ENCODE data around the gene NFIA. TPM values are rescaled to one million over a fixed set of nuclear protein-coding genes. Genes with fewer than 3 reads are reported as not detected.

Gene NFIA
- total and polyA plus RNA-seq, 2 donors (not counting 1 experiment from before 2014, with no cell fraction given) = 0.28 to 0.54 TPM

DNA sequence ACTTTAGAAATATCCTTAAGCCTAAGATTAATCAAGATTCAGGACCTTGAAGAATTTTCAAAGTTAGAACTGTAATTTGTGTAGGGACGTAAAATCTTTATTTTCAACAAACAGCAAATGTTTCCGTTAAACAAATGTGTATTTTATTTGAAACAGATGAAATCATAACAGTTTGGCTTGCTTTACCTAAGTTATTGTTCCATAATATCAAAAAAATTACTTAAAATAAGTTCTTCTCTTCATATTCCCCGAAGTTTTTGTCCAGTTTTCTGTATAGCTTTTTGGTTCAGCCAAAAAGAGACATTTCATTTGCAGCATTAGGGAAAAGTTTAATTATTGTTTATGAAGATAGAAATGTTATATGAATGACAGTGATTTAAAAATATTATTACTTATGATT, 100.1 kb downstream of the NFIA start:
- H3K36me3 ChIP-seq (replicated peaks in 1 of 2; ENCODE audit: control extremely low read depth in 1 of 2, control insufficient read depth in 1 of 2, extremely low read depth in 1 of 2, insufficient read depth in 2 of 2, low read length in 1 of 2) = no peaks in the 10 kb centered on the region
- no peaks in the 10 kb centered on the region for H3K4me1 ChIP-seq (ENCODE audit: control insufficient read depth in 2 of 2, insufficient read depth in 2 of 2, low read length in 2 of 2)
- H3K27me3 ChIP-seq (replicated peaks in 1 of 4; ENCODE audit: control extremely low read depth in 1 of 4, control insufficient read depth in 3 of 4, insufficient read depth in 4 of 4, low read length in 3 of 4) = no peaks in the 10 kb centered on the region
- ChIA-PET POLR2A (no interaction called here), CTCF (no interaction called here)
- H3K27ac Mint-ChIP-seq = no peak overlapping the region
- H3K27me3 Mint-ChIP-seq = peaks cover 3% of the 10 kb centered on the region
- intact Hi-C loops (cut with micrococcal nuclease) = no loop called here
- no peak overlapping the region for H3K27ac ChIP-seq (ENCODE audit: low read length in 2 of 2)
- H3K79me2 ChIP-seq (ENCODE audit: control insufficient read depth, insufficient read depth, low read length) = no peaks in the 10 kb centered on the region
- H4K20me1 ChIP-seq (ENCODE audit: control insufficient read depth, insufficient read depth, low read length, poor library complexity, severe bottlenecking) = no peaks in the 10 kb centered on the region
- no peak for DNase-seq
- H2AFZ ChIP-seq (ENCODE audit: insufficient read depth, low read depth, low read length, poor library complexity, severe bottlenecking) = no peak overlapping the region
- H3K4me1 Mint-ChIP-seq = no peaks in the 10 kb centered on the region
- H3K4me3 ChIP-seq (ENCODE audit: control extremely low read depth in 1 of 5, extremely low read depth in 1 of 5, insufficient read depth in 1 of 5, low read depth in 2 of 5, low read length in 4 of 5) = no peak overlapping the region
- H3K4me3 Mint-ChIP-seq = no peak overlapping the region
- ATAC-seq (ENCODE audit: low read depth) = no peak
- WGBS (ENCODE audit: insufficient coverage) = no CpG with 5 or more reads among the region's 3 CpGs
- H3K9ac ChIP-seq (ENCODE audit: low read length) = no peak overlapping the region
- H3K9me3 ChIP-seq (ENCODE audit: control extremely low read depth in 1 of 3, control insufficient read depth in 2 of 3, insufficient read depth in 1 of 3, low read length in 2 of 3) = no peaks in the 10 kb centered on the region
- H3K9me3 Mint-ChIP-seq (ENCODE audit: insufficient read depth) = no peaks in the 10 kb centered on the region
- TF ChIP-seq, protein P1, sequence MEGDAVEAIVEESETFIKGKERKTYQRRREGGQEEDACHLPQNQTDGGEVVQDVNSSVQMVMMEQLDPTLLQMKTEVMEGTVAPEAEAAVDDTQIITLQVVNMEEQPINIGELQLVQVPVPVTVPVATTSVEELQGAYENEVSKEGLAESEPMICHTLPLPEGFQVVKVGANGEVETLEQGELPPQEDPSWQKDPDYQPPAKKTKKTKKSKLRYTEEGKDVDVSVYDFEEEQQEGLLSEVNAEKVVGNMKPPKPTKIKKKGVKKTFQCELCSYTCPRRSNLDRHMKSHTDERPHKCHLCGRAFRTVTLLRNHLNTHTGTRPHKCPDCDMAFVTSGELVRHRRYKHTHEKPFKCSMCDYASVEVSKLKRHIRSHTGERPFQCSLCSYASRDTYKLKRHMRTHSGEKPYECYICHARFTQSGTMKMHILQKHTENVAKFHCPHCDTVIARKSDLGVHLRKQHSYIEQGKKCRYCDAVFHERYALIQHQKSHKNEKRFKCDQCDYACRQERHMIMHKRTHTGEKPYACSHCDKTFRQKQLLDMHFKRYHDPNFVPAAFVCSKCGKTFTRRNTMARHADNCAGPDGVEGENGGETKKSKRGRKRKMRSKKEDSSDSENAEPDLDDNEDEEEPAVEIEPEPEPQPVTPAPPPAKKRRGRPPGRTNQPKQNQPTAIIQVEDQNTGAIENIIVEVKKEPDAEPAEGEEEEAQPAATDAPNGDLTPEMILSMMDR (IDR thresholded peaks at IDR 0.05) = no peak
- TF ChIP-seq EZH2 (IDR thresholded peaks at IDR 0.05; ENCODE audit: borderline replicate concordance, insufficient read depth, low read depth, low read length, poor library complexity, severe bottlenecking) = no peak
- H3K4me2 ChIP-seq (replicated peaks; ENCODE audit: low read depth, low read length, poor library complexity, severe bottlenecking) = no peak overlapping the region

DNA sequence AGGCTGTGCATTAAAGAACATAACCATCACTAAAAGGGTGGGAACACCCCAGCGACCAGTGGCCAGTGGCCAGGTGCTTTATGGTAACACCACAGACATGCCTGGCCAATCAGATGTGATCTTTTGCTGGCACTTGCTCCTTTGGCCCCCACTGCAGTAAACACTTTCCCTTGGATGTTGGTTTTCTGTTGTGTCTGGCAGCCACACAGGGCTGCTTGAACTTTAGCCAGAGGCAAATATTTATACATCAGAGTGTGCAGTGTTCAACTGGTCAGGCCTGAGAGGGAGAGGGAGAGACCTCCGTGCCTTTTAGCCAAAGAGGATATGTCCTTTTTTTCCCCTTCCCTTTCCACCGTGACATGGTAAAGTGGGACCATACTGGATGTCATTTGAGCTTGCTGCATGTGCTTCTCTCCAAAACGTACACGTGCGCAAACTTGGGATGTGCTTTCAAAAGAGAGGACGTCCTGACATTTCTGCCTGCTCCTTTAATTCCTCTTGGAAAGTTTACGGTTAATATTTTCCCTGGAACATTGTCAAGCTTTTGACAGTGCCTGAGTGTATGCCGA, 101.2 kb downstream of the NFIA start:
- H3K79me2 ChIP-seq (ENCODE audit: control insufficient read depth, insufficient read depth, low read length) = no peaks in the 10 kb centered on the region
- H3K27me3 ChIP-seq (replicated peaks in 1 of 4; ENCODE audit: control extremely low read depth in 1 of 4, control insufficient read depth in 3 of 4, insufficient read depth in 4 of 4, low read length in 3 of 4) = no peaks in the 10 kb centered on the region
- H3K27me3 Mint-ChIP-seq = peaks cover 3% of the 10 kb centered on the region
- H3K36me3 ChIP-seq (replicated peaks in 1 of 2; ENCODE audit: control extremely low read depth in 1 of 2, control insufficient read depth in 1 of 2, extremely low read depth in 1 of 2, insufficient read depth in 2 of 2, low read length in 1 of 2) = no peaks in the 10 kb centered on the region
- H4K20me1 ChIP-seq (ENCODE audit: control insufficient read depth, insufficient read depth, low read length, poor library complexity, severe bottlenecking) = no peaks in the 10 kb centered on the region
- H3K27ac Mint-ChIP-seq = no peak overlapping the region
- no peak overlapping the region for H3K4me2 ChIP-seq (replicated peaks; ENCODE audit: low read depth, low read length, poor library complexity, severe bottlenecking)
- CTCF ChIA-PET = no interaction called here
- no peak overlapping the region for H3K9ac ChIP-seq (ENCODE audit: low read length)
- H3K4me1 ChIP-seq (ENCODE audit: control insufficient read depth in 2 of 2, insufficient read depth in 2 of 2, low read length in 2 of 2) = no peaks in the 10 kb centered on the region
- no peak overlapping the region for H2AFZ ChIP-seq (ENCODE audit: insufficient read depth, low read depth, low read length, poor library complexity, severe bottlenecking)
- H3K4me3 Mint-ChIP-seq = no peak overlapping the region
- no peaks in the 10 kb centered on the region for H3K9me3 ChIP-seq (ENCODE audit: control extremely low read depth in 1 of 3, control insufficient read depth in 2 of 3, insufficient read depth in 1 of 3, low read length in 2 of 3)
- no peak overlapping the region for H3K27ac ChIP-seq (ENCODE audit: low read length in 2 of 2)
- intact Hi-C loops (cut with micrococcal nuclease) = no loop called here
- H3K4me3 ChIP-seq (ENCODE audit: control extremely low read depth in 1 of 5, extremely low read depth in 1 of 5, insufficient read depth in 1 of 5, low read depth in 2 of 5, low read length in 4 of 5) = no peak overlapping the region
- no peak for TF ChIP-seq EZH2 (IDR thresholded peaks at IDR 0.05; ENCODE audit: borderline replicate concordance, insufficient read depth, low read depth, low read length, poor library complexity, severe bottlenecking)
- TF ChIP-seq, protein P1 (IDR thresholded peaks at IDR 0.05) = no peak
- POLR2A ChIA-PET = interaction anchor here (0.7 kb wide), 1 partner anchor 25 kb away, joined by 18 read pairs; no protein-coding TSS in a partner anchor
- H3K4me1 Mint-ChIP-seq = no peaks in the 10 kb centered on the region
- WGBS (ENCODE audit: insufficient coverage) = 89% methylated on average over 6 of the region's 9 CpGs
- DNase-seq (no peak), ATAC-seq (ENCODE audit: low read depth) (no peak)
- H3K9me3 Mint-ChIP-seq (ENCODE audit: insufficient read depth) = no peaks in the 10 kb centered on the region

Data from B cell (primary cell).